K562 (cell line): Measurements from ENCODE around the gene NME7. TPM values are rescaled to one million over a fixed set of nuclear protein-coding genes. Genes with fewer than 3 reads are reported as not detected.

Experiments used
- BACH1 ChIP-seq: fragments of 200-800 bp; sonication (Bioruptor generic); IDR thresholded peaks from 2 replicates; pipeline ENCODE4 v1.6.1; 2016; ENCODE audit warnings: missing genetic modification characterization, missing compliant biosample characterization
- DPF2 ChIP-seq: fragments of 450-650 bp; IDR thresholded peaks from 2 replicates; pipeline ENCODE4 v1.6.1; 2016
- LEF1 ChIP-seq: fragments of 450-650 bp; IDR thresholded peaks from 2 replicates; pipeline ENCODE4 v1.6.1; 2016; ENCODE audit warnings: mild to moderate bottlenecking
- MYC ChIP-seq, 2 experiments: fragments of 250-450 bp in 1 of 2; sonication (Bioruptor Pico) in 1 of 2; IDR thresholded peaks; 2 replicates each; pipeline versions ENCODE4 v1.5.1 to v1.6.1; 2012 to 2021; ENCODE audit warnings: low read depth in 2 of 2, borderline replicate concordance in 1 of 2, improper control_type of control experiment in 1 of 2, low read length in 1 of 2, mild to moderate bottlenecking in 1 of 2, moderate library complexity in 1 of 2
- NFE2 ChIP-seq: IDR thresholded peaks from 2 replicates; pipeline ENCODE4 v1.6.1; 2014; ENCODE audit warnings: antibody characterized with exemption, low read depth
- NFE2L1 ChIP-seq: fragments of 450-650 bp; IDR thresholded peaks from 2 replicates; pipeline ENCODE4 v1.6.1; 2016; ENCODE audit warnings: missing genetic modification characterization, low read depth, mild to moderate bottlenecking, missing compliant biosample characterization, moderate library complexity, borderline replicate concordance
- NR4A1 ChIP-seq, 2 experiments: fragments of 250-450 bp in 1 of 2; fragments of 450-650 bp in 1 of 2; sonication (Bioruptor Pico) in 1 of 2; IDR thresholded peaks; 2 replicates each; pipeline versions ENCODE4 v1.4.0 to v1.6.1; 2016 to 2020; ENCODE audit warnings: mild to moderate bottlenecking in 2 of 2, missing compliant biosample characterization in 1 of 2, missing genetic modification characterization in 1 of 2, moderate library complexity in 1 of 2
- SIRT6 ChIP-seq: IDR thresholded peaks from one replicate; pipeline ENCODE4 v1.6.1; 2012; ENCODE audit warnings: low read depth, mild to moderate bottlenecking, control low read depth, inconsistent platforms, low read length, moderate library complexity
- SUPT5H ChIP-seq: fragments of 450-650 bp; IDR thresholded peaks from 2 replicates; pipeline ENCODE4 v1.6.1; 2016
- XRCC4 ChIP-seq: IDR thresholded peaks from one replicate; pipeline ENCODE4 v1.6.1; 2011; ENCODE audit not compliant: insufficient read depth, insufficient read length; ENCODE audit errors: extremely low read depth
- YY1 ChIP-seq, 3 experiments: IDR thresholded peaks; 2 replicates each; pipeline ENCODE4 v1.6.1; 2011; ENCODE audit warnings: low read length in 2 of 3, mild to moderate bottlenecking in 2 of 3, moderate library complexity in 2 of 3, borderline replicate concordance in 1 of 3, control low read depth in 1 of 3, low read depth in 1 of 3; ENCODE audit not compliant: insufficient read depth in 3 of 3, insufficient replicate concordance in 2 of 3, control insufficient read depth in 1 of 3, insufficient read length in 1 of 3; ENCODE audit errors: extremely low read depth in 1 of 3
- ZNF324 ChIP-seq: fragments of 250-450 bp; sonication (Bioruptor Pico); IDR thresholded peaks from 2 replicates; pipeline ENCODE4 v1.4.0; 2020; ENCODE audit warnings: mild to moderate bottlenecking
- ZNF431 ChIP-seq: sonication (generic); formaldehyde crosslinking; IDR thresholded peaks from 2 replicates; pipeline ENCODE4 v1.8.0; 2022; ENCODE audit warnings: mild to moderate bottlenecking, missing genetic modification reagents
- ZNF766 ChIP-seq: fragments of 200-800 bp; sonication (Bioruptor generic); conservative IDR thresholded peaks from 2 replicates; pipeline ENCODE4 v1.6.1; 2016; ENCODE audit warnings: missing genetic modification characterization, missing compliant biosample characterization
- ZNF780A ChIP-seq: fragments of 250-450 bp; sonication (Bioruptor Pico); IDR thresholded peaks from 2 replicates; pipeline ENCODE4 v1.5.0; 2021; ENCODE audit warnings: mild to moderate bottlenecking
- polyA plus RNA-seq, 8 experiments: library from polyadenylated mRNA; depleted of rRNA in 4 of 8; stranded (reverse) in 5 of 8; unstranded in 3 of 8; fragments of >200 nt; fragmentation: Nextera tagmentation in 2 of 8; fragmentation: Illumina TruSeq in 1 of 8; extraction: Ambion mirVana in 2 of 8; extraction: Trizol in 1 of 8; gene quantifications; 2 replicates each; pipeline versions ENCODE4 v1.2.1 to v1.2.3, GENCODE V29; 2011 to 2014; ENCODE audit warnings: inconsistent platforms in 1 of 8, missing spikeins in 1 of 8
- total RNA-seq, 7 experiments: library from RNA; depleted of rRNA in 6 of 7; stranded (reverse); fragments of >200 nt in 6 of 7; fragmentation: Illumina TruSeq in 2 of 7; extraction: Trizol in 2 of 7; gene quantifications; 2 replicates each; pipeline versions ENCODE4 v1.2.1 to v1.2.3, GENCODE V29; 2011 to 2021; ENCODE audit warnings: low replicate concordance in 1 of 7
- TF ChIP-seq, protein P1 (sequence below): sonication (generic); formaldehyde crosslinking; IDR thresholded peaks from 2 replicates; pipeline ENCODE4 v1.8.0; 2022; ENCODE audit warnings: mild to moderate bottlenecking, missing genetic modification reagents
- TF ChIP-seq, protein P2 (sequence below), 2 experiments: fragments of 450-650 bp; IDR thresholded peaks; 2 replicates each; pipeline ENCODE4 v1.6.1; 2016
- TF ChIP-seq, protein P3 (sequence below): sonication (generic); formaldehyde crosslinking; IDR thresholded peaks from 2 replicates; pipeline ENCODE4 v1.8.1; 2023; ENCODE audit warnings: mild to moderate bottlenecking, missing genetic modification reagents
- TF ChIP-seq, protein P4 (sequence below): sonication (generic); formaldehyde crosslinking; IDR thresholded peaks from 2 replicates; pipeline ENCODE4 v1.8.0; 2023; ENCODE audit warnings: missing genetic modification reagents, mild to moderate bottlenecking, borderline replicate concordance

Gene NME7
- total and polyA plus RNA-seq, 9 of the 15 experiments (the other 6 are each of a cell fraction or from before 2014, with no cell fraction given): 7.9 to 43.2 (median 23.9) TPM

DNA sequence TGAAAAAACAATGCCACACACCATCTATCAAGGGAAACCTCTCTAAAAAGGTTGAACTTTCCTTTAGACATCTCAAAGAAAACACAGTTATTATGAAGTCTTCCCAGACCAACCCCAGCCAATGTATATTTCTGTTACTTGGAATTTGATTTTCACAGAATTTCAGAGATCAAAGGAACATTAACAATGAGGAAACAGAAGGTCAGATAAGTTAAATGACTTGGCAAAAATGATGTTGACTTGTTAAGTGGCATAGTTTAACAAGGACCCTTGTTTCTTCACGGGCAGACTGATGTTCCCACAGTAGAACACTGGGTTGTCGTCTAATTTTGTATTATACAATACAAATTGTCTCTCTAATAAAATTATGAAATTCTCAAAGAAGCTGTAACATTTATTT lies 29.0 kb downstream of the NME7 start (continued):
- no peak for TF ChIP-seq MYC (IDR thresholded peaks at IDR 0.05; ENCODE audit: low read depth, low read length)
- no peak for TF ChIP-seq MYC (CRISPR knock-in tag; IDR thresholded peaks at IDR 0.05; ENCODE audit: borderline replicate concordance, low read depth)
- no peak for TF ChIP-seq XRCC4
- TF ChIP-seq, protein P1, sequence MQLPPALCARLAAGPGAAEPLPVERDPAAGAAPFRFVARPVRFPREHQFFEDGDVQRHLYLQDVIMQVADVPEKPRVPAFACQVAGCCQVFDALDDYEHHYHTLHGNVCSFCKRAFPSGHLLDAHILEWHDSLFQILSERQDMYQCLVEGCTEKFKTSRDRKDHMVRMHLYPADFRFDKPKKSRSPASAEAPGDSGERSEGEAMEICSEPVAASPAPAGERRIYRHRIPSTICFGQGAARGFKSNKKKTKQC (CRISPR knock-in tag): no peak
- no peak for TF ChIP-seq ZNF324 (CRISPR knock-in tag)
- TF ChIP-seq ZNF766 (CRISPR knock-in tag): 0 out of 2 replicates have a peak, but pooled peaks have one; percentile 34
- no peak; the same call in 1 of the 2 replicates for TF ChIP-seq BACH1
- TF ChIP-seq SUPT5H: no peak
- peak; percentile 94 for TF ChIP-seq NFE2
- TF ChIP-seq, protein P2, sequence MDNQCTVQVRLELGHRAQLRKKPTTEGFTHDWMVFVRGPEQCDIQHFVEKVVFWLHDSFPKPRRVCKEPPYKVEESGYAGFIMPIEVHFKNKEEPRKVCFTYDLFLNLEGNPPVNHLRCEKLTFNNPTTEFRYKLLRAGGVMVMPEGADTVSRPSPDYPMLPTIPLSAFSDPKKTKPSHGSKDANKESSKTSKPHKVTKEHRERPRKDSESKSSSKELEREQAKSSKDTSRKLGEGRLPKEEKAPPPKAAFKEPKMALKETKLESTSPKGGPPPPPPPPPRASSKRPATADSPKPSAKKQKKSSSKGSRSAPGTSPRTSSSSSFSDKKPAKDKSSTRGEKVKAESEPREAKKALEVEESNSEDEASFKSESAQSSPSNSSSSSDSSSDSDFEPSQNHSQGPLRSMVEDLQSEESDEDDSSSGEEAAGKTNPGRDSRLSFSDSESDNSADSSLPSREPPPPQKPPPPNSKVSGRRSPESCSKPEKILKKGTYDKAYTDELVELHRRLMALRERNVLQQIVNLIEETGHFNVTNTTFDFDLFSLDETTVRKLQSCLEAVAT (IDR thresholded peaks at IDR 0.05): no peak
- TF ChIP-seq, protein P3, sequence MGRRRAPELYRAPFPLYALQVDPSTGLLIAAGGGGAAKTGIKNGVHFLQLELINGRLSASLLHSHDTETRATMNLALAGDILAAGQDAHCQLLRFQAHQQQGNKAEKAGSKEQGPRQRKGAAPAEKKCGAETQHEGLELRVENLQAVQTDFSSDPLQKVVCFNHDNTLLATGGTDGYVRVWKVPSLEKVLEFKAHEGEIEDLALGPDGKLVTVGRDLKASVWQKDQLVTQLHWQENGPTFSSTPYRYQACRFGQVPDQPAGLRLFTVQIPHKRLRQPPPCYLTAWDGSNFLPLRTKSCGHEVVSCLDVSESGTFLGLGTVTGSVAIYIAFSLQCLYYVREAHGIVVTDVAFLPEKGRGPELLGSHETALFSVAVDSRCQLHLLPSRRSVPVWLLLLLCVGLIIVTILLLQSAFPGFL (CRISPR knock-in tag): no peak
- no peak for TF ChIP-seq ZNF780A (CRISPR knock-in tag)
- TF ChIP-seq ZNF431 (CRISPR knock-in tag): no peak
- TF ChIP-seq, protein P4, sequence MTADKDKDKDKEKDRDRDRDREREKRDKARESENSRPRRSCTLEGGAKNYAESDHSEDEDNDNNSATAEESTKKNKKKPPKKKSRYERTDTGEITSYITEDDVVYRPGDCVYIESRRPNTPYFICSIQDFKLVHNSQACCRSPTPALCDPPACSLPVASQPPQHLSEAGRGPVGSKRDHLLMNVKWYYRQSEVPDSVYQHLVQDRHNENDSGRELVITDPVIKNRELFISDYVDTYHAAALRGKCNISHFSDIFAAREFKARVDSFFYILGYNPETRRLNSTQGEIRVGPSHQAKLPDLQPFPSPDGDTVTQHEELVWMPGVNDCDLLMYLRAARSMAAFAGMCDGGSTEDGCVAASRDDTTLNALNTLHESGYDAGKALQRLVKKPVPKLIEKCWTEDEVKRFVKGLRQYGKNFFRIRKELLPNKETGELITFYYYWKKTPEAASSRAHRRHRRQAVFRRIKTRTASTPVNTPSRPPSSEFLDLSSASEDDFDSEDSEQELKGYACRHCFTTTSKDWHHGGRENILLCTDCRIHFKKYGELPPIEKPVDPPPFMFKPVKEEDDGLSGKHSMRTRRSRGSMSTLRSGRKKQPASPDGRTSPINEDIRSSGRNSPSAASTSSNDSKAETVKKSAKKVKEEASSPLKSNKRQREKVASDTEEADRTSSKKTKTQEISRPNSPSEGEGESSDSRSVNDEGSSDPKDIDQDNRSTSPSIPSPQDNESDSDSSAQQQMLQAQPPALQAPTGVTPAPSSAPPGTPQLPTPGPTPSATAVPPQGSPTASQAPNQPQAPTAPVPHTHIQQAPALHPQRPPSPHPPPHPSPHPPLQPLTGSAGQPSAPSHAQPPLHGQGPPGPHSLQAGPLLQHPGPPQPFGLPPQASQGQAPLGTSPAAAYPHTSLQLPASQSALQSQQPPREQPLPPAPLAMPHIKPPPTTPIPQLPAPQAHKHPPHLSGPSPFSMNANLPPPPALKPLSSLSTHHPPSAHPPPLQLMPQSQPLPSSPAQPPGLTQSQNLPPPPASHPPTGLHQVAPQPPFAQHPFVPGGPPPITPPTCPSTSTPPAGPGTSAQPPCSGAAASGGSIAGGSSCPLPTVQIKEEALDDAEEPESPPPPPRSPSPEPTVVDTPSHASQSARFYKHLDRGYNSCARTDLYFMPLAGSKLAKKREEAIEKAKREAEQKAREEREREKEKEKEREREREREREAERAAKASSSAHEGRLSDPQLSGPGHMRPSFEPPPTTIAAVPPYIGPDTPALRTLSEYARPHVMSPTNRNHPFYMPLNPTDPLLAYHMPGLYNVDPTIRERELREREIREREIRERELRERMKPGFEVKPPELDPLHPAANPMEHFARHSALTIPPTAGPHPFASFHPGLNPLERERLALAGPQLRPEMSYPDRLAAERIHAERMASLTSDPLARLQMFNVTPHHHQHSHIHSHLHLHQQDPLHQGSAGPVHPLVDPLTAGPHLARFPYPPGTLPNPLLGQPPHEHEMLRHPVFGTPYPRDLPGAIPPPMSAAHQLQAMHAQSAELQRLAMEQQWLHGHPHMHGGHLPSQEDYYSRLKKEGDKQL (CRISPR knock-in tag): no peak
- peak; percentile 65; the same call in 1 of the 2 replicates for TF ChIP-seq NFE2L1 (tag)
- no peak for TF ChIP-seq SIRT6
- peak; percentile 99 for TF ChIP-seq LEF1
- TF ChIP-seq YY1 (IDR thresholded peaks at IDR 0.05; ENCODE audit: borderline replicate concordance in 1 of 3, control insufficient read depth in 1 of 3, extremely low read depth in 1 of 3, insufficient read depth in 3 of 3, insufficient read length in 1 of 3, insufficient replicate concordance in 2 of 3, low read depth in 1 of 3, low read length in 2 of 3): no peak
- no peak for TF ChIP-seq NR4A1 (CRISPR knock-in tag; IDR thresholded peaks at IDR 0.05)
- no peak for TF ChIP-seq NR4A1 (tag; IDR thresholded peaks at IDR 0.05)
- peak; percentile 86 for TF ChIP-seq DPF2
